Uterine smooth muscle cell (primary cell): ENCODE results near the gene CCDC142. TPM values are rescaled to one million over a fixed set of nuclear protein-coding genes. Genes with fewer than 3 reads are reported as not detected.

Experiments
- total RNA-seq: library from RNA; depleted of rRNA; stranded (reverse); fragments of >200 nt; gene quantifications from 2 replicates; pipeline ENCODE4 v1.2.3, GENCODE V29; 2014

CCDC142 gene, protein sequence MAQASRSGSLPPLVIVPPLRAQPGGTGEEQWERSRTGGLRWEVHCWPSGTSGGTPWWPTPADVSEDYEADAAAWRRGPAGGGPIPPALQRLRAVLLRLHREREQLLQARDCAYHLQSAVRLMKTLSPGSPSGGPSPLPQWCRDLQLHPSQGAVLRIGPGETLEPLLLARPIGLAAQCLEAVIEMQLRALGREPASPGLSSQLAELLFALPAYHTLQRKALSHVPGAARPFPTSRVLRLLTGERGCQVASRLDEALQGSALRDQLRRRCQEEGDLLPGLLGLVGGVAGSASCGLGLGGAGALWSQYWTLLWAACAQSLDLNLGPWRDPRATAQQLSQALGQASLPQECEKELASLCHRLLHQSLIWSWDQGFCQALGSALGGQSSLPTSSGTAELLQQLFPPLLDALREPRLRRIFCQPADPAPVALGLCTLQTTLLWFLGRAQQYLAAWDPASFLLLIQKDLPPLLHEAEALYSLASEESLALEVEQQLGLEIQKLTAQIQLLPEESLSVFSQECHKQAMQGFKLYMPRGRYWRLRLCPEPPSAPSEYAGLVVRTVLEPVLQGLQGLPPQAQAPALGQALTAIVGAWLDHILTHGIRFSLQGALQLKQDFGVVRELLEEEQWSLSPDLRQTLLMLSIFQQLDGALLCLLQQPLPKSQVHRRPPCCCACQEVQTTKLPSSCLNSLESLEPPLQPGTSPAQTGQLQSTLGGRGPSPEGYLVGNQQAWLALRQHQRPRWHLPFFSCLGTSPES
- 23.0 and 24.2 TPM in 2 replicates for total RNA-seq

DNA sequence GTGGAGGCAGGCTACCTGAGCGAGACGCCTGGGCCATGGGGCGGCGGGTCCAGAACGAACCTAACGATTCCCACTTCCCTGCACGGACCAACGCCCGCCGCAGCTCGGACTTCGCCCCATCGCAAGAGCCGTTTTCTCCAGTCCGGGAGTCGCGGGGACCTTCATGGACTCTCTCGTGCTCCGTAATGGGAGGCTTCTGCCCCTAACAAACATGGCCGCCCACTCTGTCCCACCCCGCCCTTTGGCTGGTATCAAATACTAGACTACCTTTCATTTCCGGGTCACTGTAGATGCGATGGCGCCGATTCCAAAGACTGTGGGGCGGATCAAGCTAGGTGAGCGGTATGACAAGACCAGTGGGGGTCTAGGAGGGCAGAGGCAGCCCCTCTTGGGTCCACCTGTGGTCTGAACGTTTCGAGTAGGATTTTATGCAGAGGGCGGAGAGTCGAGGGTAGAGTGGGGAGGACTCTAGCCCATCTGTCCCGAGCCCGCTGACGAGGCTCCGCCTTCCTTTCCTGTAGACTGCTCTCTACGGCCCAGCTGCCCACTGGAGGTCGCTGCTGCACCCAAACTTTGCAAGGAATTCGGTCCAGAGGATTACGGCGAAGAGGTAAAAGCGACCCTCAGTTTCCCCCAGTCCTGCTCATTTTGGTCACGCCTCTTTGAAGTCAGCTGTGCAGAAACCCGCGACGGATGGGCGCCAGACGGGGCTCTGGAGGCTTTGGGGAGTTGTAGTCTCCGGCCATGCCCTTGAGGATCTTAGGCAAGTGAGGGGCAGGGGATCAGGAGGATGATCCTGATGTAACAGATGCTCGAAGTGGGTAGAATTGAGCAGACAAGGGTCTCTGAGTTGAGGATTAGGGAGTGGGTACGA, at the start of gene CCDC142, which contains the start of gene TTC31:
Gene CCDC142, minus strand, starts transcription at position 198 of the 874 bp plus-strand sequence. Its CDS starts 161 bp downstream, at position 37.
Gene TTC31, plus strand, starts transcription at position 281 of the 874 bp plus-strand sequence. Its CDS starts 15 bp downstream, at position 296.

DNA sequence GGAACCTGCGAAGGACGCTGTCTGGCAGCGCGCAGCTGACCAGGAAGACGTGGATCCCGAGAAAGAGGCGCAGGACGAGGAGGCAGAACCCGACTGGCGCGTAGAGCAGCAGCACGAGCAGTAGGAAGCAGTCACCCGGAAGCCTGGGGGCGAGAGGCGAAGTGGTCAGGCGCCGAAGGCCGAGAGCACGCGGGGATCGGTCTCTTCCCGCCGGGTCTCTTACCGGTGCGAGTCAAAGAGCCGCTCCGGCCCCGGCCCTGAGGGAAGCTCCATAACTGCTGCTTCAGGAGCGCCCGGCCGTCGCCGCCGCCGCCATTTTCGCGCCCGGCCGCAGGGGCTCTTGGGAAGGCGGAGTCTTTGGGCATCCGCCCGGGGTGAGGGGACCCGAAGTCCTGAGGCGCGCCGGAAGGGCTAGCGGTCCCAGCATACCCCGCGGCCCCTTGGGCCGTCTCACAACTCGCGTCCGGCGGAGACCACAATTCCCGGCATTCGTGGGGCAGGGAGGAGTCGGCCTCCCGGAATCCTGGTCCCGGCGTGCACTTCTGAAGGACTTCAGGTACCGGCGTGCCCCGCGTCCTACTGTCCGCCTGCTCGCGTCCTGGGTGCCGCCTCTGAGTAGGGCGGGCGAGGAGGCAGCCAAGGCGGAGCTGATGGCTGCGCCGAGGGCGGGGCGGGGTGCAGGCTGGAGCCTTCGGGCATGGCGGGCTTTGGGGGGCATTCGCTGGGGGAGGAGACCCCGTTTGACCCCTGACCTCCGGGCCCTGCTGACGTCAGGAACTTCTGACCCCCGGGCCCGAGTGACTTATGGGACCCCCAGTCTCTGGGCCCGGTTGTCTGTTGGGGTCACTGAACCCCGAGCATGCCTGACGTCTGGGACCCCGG, 46.8 kb upstream of the CCDC142 start, which contains the start of the genes AUP1 and HTRA2:
Gene AUP1, minus strand, starts transcription at position 350 of the 882 bp plus-strand sequence. Its CDS starts 77 bp downstream, at position 273.
Gene HTRA2, plus strand, starts transcription at position 577 of the 882 bp plus-strand sequence. Its CDS starts 74 bp downstream, at position 651.

DNA sequence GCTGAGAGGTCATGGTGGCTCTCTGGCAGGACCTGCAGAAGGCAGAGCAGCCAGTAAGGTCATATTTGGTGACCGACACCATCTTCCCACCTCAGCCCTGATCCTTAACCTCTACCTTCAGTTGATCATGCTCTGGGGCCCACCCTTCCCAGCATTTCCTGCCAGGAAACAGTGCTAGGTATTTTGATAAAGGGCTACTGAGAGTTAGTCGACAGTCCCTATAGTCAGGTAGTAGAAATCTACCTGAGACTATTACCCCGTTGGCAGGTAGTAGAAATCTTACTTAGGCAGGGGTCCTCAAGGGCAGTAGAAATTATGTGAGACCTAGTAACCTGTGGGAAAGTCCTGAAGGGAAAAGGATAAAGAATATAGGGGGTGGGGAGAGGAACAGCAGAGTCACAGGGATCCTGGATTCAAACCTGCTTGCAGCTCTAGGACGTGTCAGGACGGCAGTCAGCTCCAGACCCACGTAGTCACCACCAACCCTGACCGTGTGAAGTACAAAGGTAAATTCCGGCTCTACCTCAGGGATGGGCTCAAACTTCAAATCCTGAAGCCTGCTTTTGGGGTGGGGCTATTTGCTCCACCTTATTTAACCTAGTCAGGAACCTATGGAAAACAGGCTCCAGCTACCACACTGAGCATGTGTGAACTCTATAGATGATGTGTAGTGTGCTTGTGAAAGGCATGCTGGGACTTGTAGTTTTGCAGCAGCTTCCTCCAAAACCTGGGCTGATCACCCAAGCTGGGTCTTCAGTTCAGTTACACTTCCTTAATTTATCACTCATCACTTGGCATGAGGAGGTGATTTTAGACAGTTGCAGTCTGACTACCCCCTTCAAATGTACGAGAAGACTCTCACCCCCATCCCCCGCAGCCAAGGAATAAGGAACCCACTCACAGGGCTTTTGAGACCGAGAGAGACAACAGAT, 43.2 kb upstream of the CCDC142 start, which contains the start of gene DQX1:
Gene DQX1, minus strand, starts transcription at position 515 of the 932 bp plus-strand sequence. Its CDS starts 502 bp downstream, at position 13.

DNA sequence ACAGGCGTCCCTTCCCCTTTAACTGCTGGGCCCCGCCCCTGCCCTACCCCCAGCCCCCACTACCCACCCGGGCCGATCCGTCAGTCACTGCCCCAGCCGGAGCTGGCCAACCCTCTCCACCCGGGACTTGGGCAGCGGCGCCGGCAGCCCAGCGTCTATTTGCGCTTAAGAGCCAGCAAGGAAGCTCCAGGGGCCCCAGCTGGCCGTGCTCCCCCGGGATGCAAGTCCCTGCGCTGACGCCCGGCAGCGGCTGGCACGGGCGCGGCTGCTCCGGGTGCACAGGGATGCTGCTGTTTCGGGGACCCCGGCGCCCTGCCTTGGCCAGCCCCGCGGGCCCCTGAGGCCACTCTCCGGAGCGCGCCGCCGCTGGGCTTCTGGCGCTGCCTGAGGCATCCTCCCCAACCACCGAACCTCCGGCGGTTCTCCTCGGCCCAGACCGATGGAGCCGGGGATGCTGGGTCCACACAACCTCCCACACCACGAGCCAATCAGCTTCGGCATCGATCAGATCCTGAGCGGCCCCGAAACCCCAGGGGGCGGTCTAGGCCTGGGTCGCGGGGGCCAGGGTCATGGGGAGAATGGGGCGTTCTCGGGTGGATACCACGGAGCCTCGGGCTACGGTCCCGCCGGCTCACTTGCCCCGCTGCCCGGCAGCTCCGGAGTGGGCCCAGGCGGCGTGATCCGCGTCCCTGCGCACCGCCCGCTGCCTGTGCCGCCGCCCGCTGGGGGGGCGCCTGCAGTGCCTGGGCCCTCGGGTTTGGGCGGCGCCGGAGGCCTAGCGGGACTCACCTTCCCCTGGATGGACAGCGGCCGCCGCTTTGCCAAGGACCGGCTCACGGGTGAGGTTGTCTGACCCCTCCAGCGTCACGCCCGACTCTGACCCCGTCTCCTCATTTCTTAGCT, 31.8 kb upstream of the CCDC142 start, which contains the start of gene TLX2:
Gene TLX2, plus strand, starts transcription at position 83 of the 903 bp plus-strand sequence. Its CDS starts 357 bp downstream, at position 440.

DNA sequence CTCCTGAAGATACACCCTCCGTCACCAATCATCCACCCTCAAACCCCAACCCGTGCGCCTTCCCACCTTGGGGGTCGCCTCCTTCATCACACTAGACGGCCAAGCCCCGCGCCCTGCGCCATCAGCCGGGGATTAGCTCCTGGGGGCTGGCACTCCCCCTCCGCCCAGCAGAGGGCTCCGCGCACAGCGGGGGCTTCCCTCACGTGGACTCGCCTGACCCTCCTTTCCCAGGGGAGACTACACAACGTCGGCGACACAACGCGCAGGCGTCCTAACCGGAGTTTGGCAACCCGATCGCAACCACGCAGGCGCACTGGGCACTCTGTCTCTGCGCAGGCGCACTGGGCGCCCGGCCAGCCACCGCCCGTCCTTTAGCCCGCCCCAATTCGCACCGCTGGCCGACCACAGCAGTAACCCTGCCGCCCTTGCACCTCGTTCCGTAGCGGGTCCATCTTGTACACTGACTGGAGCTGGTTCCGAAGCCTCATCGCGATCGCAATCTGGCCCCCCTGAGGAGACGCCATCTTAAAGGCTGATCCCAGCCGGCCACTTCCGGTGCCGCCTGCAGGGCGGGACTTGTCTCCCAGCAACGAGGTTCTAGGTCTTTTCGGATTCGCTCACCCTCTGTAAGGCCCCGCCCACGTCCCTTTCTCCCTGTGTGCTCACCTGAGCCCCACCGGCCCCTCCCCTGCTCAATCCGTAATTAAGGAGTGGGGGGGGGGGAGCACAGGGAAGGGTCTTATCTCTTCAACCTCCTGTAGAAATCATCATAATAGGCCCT, 24.5 kb upstream of the CCDC142 start, which contains the start of gene PCGF1:
Gene PCGF1, minus strand, starts transcription at position 551 of the 781 bp plus-strand sequence. Its CDS starts 27 bp downstream, at position 524.

DNA sequence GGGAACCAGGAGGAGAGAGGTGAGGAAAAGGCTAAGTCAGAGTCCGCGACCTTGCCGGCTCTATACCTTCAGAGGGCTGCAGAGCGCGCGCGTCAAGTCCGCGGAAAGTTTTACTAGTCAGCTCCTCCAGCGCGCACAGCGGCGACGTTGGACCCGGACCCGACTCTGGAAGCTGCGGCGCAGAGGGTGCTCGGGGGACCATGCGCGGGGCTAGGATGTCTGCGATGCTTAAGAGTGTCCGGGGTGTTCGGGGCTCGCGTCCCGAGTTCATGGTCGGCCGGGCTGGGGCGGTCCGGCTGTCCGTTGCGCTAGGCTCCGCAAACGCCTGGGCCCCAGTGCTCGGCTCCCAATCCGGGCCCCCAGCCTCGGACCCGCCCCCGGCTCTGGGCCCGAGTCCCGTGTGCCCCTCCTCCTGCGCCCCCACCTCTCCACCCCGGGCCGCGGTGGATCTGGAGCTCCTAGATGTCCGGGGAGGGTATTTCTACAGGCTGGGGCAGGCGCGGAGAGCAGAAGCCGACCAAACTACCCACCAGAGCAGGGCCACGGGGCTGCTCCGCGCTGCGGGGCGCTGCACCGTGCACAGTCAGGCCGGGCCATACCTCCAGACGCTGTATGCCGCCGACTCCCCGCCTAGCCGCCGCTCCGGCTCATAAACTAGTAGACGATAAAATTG, 16.6 kb upstream of the CCDC142 start, which contains the start of gene LBX2:
Gene LBX2, minus strand, starts transcription at position 337 of the 673 bp plus-strand sequence. Its CDS starts 66 bp downstream, at position 271.

DNA sequence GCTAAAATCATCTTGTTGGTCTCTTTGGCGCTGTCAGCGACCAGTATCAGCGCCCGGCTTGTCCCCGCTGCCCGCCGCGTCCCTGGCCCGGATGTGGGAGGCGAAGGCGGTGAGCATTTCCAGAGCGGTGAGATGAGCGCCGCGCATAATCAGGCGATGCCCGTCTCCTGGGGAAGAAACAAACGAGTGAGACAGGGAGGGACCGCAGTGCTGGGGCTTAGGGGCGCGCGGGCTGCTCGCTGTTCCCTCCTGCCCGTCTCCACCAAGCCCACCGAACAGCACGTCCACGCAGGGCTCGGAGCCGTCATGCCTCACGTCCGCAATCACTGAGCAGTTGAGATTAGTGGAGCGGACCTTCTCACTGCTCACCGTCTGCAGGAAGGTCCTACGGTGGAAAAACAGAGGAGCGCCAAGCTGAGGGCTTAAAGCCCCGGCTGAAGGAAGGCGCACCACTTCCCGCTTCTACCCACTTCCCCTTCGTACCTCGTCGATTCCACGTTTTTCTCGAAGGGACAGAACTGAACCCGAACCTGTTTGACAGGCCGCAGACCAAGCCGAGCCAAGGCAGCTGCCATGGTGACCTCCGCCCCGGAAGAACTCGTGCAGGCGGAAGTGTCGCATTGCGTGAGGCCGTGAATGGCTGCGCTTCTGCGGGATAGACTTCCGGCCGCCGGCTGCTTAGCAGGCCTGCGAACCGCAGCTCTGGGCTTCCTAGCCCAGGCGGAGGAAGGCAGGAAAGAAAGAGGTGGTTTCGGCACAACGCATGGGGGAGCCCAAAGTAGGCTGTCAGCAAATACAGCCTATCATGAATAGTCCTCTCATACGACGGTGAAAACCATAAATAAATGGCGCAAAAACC, 10.5 kb downstream of the CCDC142 start, which contains the start of gene MRPL53:
Gene MRPL53, minus strand, starts transcription at position 595 of the 859 bp plus-strand sequence. Its CDS starts 20 bp downstream, at position 575.

DNA sequence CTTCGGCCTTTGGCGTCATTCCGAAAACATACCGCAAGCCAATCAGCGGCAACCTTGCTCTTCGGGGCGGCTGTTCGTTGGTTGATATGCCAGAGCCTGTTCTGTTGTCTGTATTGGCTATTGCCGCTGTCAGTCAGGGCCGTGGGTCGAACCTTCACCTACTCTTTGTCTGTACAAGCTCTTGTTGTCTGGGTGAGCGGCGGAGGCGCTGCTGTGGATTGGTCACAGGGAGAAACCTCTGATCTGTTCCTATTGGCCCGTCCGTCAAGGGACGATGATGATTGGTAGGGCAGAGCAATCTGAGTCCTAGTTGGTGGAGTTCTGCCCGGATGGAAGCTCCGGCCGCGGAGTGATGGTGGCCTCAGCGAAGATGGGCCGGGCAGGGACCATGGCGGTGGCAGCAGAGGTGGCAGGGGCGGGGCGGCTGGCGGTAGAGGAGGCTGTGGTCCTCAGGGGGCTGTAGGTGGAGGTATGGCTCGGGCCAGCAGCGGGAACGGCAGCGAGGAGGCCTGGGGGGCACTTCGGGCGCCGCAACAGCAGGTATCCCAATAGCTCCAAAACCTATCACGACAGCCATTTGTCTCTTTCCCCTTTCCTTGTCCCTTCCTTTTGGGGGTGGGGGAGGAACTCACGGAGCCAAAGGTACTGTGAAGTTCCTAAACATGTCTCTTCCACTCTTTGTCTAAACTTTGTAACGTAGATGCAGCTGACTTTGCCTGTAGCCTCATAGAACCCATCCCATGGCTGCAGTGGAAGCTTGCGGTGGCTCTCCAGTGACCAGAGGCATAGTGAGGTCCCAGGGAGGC, 24.5 kb downstream of the CCDC142 start, which contains the start of gene WBP1:
Gene WBP1, plus strand, starts transcription at position 307 of the 806 bp plus-strand sequence. Its CDS starts 165 bp downstream, at position 472.

DNA sequence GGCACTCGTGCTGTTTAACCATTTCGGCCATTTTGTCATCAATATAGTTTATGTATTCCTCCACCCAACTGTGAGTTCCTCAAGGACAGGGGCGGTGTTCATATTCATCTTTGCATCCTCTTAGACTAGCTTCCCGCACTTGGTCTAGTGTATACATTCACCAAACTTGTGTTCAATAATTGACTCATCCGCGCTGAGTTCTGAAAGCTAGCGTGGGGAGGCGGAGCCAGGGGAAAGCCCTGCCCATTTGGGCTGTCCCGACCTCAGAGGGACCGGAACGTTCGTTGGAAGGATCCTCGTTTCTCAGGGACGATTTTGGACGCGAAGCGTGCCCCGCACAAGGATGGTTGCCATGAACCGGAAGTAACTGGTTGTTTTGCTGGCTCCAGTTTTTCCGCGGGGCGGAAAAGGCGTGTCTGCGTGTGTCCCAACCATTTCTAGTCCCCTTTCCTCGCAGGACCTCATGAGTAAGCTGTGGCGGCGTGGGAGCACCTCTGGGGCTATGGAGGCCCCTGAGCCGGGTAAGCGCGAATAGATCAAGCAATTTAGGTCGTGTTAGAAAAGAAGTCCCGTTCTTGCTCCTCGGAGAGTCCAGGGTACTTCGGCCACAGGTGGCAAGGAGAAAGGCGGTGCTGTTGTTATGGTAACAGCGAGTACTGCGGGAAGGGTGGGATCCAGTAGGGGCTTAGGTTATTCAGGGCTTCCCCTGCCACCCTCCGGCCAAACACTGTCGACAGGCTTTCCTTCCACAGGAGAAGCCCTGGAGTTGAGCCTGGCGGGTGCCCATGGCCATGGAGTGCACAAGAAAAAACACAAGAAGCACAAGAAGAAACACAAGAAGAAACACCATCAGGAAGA, 27.9 kb downstream of the CCDC142 start, which contains the start of gene INO80B:
Gene INO80B, plus strand, starts transcription at position 434 of the 858 bp plus-strand sequence. Its CDS starts 30 bp downstream, at position 464.

DNA sequence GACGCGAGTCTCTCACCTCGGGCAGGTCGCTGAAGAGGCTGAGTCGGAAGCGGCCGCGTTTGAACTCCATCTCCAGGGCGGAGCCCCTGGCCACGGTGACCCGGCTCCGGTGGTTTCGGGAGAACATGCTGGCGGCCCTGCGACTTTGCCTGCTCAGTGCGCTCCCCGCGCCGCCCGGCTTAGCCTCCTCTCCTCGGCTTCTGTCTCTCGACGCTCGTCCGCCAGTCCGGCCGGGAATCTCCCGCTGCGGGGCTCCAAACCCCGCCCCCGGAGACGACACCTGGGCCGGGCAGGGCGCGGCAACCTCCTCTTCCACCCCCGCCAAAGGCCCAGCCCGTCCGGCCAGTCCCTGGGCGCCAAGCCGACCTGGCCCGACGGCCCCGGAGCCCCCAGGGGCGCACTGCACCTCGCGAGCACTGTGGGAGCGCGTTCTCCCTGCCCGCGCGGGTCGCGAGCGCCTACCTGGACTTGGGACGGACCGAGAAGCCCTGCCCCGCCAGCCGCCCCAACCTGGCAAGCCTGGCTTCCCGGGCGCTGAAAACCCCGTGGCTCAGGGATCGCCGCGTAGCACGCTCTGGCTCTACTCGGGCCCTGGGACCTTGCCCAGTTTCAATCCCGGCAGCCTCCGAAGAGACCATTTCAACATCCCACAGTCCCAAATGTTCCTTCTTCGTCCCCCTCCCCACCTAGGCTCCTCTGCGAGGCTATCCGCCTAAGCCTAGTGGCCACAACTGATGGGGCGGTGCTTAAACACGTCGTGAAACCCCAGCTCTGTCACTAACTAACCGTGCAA, 40.9 kb downstream of the CCDC142 start, which contains the start of gene RTKN:
Gene RTKN, minus strand, starts transcription at position 248 of the 793 bp plus-strand sequence. Its CDS starts 121 bp downstream, at position 127.

